Suprapubic skin (tissue), 4 donors: ENCODE data around the gene PCBP3. TPM values are rescaled to one million over a fixed set of nuclear protein-coding genes. Genes with fewer than 3 reads are reported as not detected.

ENCODE experiments used
- DNase-seq, 2 donors: peaks; one replicate each; pipeline ENCODE4 v3.0.0-alpha.2; 2019; ENCODE audit warnings: low spot score in 2 of 2
- H3K27ac ChIP-seq: fragments of 200-600 bp; sonication (generic); one replicate; pipeline ENCODE4 v1.5.1; 2019
- H3K27me3 ChIP-seq: fragments of 200-600 bp; sonication (generic); one replicate; pipeline ENCODE4 v1.5.1; 2019
- H3K36me3 ChIP-seq: fragments of 200-600 bp; sonication (generic); one replicate; pipeline ENCODE4 v1.5.1; 2019
- H3K4me1 ChIP-seq: fragments of 200-600 bp; sonication (generic); one replicate; pipeline ENCODE4 v1.5.1; 2019
- H3K4me3 ChIP-seq: fragments of 200-600 bp; sonication (generic); one replicate; pipeline ENCODE4 v1.5.1; 2019; ENCODE audit warnings: mild to moderate bottlenecking
- H3K9me3 ChIP-seq: fragments of 200-600 bp; sonication (generic); one replicate; pipeline ENCODE4 v1.5.1; 2019
- EP300 ChIP-seq: sonication (generic); formaldehyde crosslinking; IDR thresholded peaks from one replicate; pipeline ENCODE4 v1.6.1; 2017; ENCODE audit warnings: antibody characterized with exemption
- POLR2A ChIP-seq, 2 donors: fragments of 450-650 bp; IDR thresholded peaks; one replicate each; pipeline ENCODE4 v1.6.1; 2017; ENCODE audit warnings: antibody characterized with exemption in 2 of 2, mild to moderate bottlenecking in 2 of 2, moderate library complexity in 2 of 2
- POLR2AphosphoS5 ChIP-seq, 3 donors: sonication (generic); formaldehyde crosslinking; IDR thresholded peaks; one replicate each; pipeline ENCODE4 v1.6.1; 2017; ENCODE audit warnings: antibody characterized with exemption in 3 of 3
- WGBS: methylation state at CpG from one replicate; pipeline ENCODE4 v1.1.5; 2018; 5-methylcytosine and 5-hydroxymethylcytosine counted together
- total RNA-seq, 4 donors: library from RNA; depleted of rRNA; stranded (reverse); fragments of >200 nt; gene quantifications; one replicate each; pipeline ENCODE4 v1.1.0, GENCODE V29; 2016
- TF ChIP-seq, protein P1 (sequence below), 2 donors: fragments of 200-600 bp in 1 of 2; fragments of 450-650 bp in 1 of 2; sonication (generic) in 1 of 2; IDR thresholded peaks; one replicate each; pipeline ENCODE4 v1.5.1; 2016 to 2019; ENCODE audit warnings: antibody characterized with exemption in 2 of 2, mild to moderate bottlenecking in 1 of 2, moderate library complexity in 1 of 2

PCBP3 gene
- total RNA-seq, 4 donors from 2014 or later = 0.97 to 7.3 (median 2.7) TPM

DNA sequence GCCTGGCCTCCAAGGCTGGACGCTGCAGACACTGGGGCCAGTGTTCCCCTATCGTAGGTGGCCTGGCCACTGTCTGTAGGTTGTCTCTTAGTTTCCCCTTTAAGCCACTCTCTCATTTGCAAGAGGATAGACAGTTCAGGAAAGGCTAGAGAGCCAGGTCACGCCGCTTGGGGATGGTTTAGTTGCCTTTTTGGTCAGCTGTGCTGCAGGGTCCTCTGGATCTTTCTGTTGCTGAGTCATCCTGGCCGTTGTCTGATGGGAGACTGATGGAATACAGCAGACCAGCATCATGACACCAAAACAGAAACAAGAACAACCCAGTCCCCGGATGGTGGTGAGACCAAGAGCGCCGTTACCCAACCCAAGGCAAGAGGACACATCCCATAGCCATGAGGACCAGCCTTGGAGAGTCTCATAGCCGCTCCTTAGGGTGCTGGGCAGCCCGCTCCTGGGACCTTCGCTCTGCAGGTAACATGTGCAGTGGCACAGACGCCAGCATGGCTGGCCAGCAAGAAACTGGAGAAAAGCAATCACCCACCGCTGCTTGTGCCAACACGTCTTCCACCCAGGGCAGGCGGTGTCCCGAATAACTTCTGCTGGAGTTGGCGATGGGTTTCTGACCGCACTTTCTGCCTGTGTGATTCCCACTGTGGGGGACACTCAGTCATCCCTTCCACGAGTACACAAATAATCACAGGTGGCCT, 258.9 kb downstream of the PCBP3 start:
- no peak for DNase-seq
- Histone ChIP-seq H3K4me3 (no peak overlapping the region), H3K4me1 (no peaks in the 10 kb centered on the region), H3K27me3 (no peaks in the 10 kb centered on the region), H3K27ac (no peak overlapping the region), H3K9me3 (no peaks in the 10 kb centered on the region), H3K36me3 (peaks cover 2% of the 10 kb centered on the region)
- WGBS = 95% methylated on average over 13 of the region's 19 CpGs
- no peak for TF ChIP-seq EP300
- no peak for TF ChIP-seq POLR2A (IDR thresholded peaks at IDR 0.05)
- TF ChIP-seq, protein P1, sequence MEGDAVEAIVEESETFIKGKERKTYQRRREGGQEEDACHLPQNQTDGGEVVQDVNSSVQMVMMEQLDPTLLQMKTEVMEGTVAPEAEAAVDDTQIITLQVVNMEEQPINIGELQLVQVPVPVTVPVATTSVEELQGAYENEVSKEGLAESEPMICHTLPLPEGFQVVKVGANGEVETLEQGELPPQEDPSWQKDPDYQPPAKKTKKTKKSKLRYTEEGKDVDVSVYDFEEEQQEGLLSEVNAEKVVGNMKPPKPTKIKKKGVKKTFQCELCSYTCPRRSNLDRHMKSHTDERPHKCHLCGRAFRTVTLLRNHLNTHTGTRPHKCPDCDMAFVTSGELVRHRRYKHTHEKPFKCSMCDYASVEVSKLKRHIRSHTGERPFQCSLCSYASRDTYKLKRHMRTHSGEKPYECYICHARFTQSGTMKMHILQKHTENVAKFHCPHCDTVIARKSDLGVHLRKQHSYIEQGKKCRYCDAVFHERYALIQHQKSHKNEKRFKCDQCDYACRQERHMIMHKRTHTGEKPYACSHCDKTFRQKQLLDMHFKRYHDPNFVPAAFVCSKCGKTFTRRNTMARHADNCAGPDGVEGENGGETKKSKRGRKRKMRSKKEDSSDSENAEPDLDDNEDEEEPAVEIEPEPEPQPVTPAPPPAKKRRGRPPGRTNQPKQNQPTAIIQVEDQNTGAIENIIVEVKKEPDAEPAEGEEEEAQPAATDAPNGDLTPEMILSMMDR (IDR thresholded peaks at IDR 0.05) = no peak
- no peak for TF ChIP-seq POLR2AphosphoS5 (IDR thresholded peaks at IDR 0.05)

DNA sequence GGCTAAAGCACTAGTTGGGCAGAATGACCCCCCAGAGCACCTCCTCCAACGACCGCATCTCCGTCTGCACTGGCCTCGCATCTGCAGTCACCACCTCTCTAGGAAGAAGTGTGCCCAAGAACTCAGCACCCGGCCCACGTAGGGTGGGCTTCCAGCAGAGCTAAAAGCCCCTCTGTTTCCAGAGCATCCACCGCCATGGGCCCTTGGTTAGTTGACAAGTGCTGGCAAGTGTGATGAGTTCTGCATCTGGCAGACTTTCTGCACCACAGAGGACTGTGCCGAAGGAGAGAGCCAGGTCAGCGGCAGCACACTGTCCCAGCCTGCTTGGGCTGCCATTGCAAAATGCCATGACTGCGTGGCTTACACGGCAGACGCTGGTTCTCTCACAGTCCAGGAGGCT, 261.7 kb downstream of the PCBP3 start:
- DNase-seq = peak in 1 of 2 donors; percentile 37
- H3K36me3 ChIP-seq = peaks cover 2% of the 10 kb centered on the region
- 90% methylated on average over 9 of the region's 12 CpGs for WGBS
- H3K9me3 ChIP-seq = no peaks in the 10 kb centered on the region
- no peak overlapping the region for H3K4me3 ChIP-seq
- TF ChIP-seq EP300 = no peak
- TF ChIP-seq POLR2AphosphoS5 (IDR thresholded peaks at IDR 0.05) = no peak
- TF ChIP-seq POLR2A (IDR thresholded peaks at IDR 0.05) = no peak
- TF ChIP-seq, protein P1 (IDR thresholded peaks at IDR 0.05) = no peak
- H3K27me3 ChIP-seq = no peaks in the 10 kb centered on the region
- no peak overlapping the region for H3K27ac ChIP-seq
- H3K4me1 ChIP-seq = no peaks in the 10 kb centered on the region

DNA sequence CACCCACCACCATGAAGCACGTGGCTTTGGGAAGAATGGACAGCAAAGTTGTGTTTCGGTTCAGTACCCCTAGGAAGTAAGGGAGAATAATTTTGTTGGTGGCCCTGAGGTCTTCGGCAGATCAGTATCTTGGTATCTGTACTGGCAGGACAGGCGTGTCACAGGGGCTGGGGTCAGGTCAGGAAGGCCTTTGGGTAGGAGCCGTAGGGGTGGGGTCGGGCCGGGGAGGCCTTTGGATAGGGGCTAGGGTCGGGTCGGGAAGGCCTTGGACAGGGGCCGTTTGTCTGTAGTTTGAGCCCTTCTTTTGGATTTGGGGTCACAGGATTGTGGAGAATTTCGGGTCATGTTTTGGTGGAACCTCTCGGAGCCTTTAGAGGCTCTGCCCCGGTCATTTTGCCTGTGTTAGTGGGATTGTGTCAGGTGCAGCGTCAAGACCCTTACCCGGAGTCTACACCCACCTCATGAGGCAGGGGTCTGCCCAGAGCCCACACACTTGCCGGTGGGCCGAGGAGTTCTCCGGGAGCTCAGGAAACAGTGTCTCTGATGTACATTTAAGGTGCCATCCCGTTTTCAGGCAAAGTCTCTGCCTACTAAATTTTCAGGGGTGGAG, 262.8 kb downstream of the PCBP3 start:
- WGBS = 91% methylated on average over 18 of the region's 19 CpGs
- Histone ChIP-seq H3K36me3 (peaks cover 2% of the 10 kb centered on the region), H3K4me3 (no peak overlapping the region), H3K9me3 (no peaks in the 10 kb centered on the region), H3K27ac (no peak overlapping the region), H3K27me3 (no peaks in the 10 kb centered on the region), H3K4me1 (no peaks in the 10 kb centered on the region)
- no peak for TF ChIP-seq EP300
- TF ChIP-seq, protein P1 (IDR thresholded peaks at IDR 0.05) = no peak
- TF ChIP-seq POLR2AphosphoS5 (IDR thresholded peaks at IDR 0.05) = no peak
- no peak for TF ChIP-seq POLR2A (IDR thresholded peaks at IDR 0.05)
- peak in 1 of 2 donors; percentile 37 for DNase-seq

DNA sequence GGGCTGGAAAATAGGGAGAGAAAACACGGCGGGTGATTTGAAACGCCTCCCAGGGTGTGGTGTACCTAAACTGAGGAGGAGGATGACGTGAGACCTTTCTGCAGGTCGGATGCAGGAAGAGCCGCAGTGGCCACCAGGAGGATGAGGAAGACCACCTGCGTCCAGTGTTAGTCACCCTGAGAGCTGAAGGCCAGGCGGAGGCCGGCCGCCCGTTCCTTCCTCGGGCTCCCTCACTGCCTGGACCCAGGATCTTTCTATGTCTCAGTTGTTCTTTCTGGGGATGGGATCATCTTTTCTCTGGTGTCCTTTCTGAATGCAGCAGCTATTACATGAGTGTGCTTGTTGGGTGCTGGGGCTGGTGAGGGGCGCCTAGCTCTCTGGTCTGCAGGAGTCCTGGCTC, 263.3 kb downstream of the PCBP3 start:
- Histone ChIP-seq H3K27ac (no peak overlapping the region), H3K4me3 (no peak overlapping the region), H3K9me3 (no peaks in the 10 kb centered on the region), H3K4me1 (no peaks in the 10 kb centered on the region), H3K27me3 (no peaks in the 10 kb centered on the region), H3K36me3 (peaks cover 2% of the 10 kb centered on the region)
- DNase-seq = no peak
- WGBS = 89% methylated on average over 13 of the region's 13 CpGs
- TF ChIP-seq EP300 (no peak), POLR2AphosphoS5 (IDR thresholded peaks at IDR 0.05) (no peak), POLR2A (IDR thresholded peaks at IDR 0.05) (no peak)
- TF ChIP-seq, protein P1 (IDR thresholded peaks at IDR 0.05) = no peak

DNA sequence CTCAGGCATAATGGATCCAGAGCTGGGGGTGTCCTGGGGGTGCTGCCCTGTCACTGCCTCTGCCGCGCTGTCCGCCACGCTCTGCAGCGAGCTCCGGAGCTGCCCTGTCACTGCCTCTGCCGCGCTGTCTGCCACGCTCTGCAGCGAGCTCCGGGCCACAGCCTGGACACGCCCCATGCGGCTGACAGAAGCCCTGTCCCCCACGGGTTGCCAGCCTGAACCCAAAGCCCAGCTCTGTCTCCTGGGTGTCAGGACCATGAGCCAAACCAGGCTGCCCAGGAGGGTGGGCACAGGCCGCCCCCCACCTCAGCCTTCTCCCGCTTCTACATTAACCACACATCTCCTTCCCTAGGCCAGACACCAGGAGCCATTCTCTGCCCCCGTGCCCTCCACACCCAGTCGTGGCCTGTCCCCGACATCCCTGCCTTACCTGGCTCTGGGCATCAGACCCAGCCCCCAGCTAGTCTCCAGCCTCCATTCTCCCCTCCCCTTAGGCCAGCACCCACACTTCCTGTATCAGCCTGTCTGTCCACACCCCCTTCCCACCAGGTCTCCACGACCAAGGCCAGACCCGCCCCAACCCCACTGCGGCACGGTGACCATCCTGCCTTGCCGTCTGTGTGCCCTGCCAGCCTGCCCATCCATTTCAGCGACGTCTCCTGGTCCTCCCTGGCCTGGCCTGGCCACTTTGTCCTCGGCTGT, 265.2 kb downstream of the PCBP3 start:
- no peaks in the 10 kb centered on the region for H3K36me3 ChIP-seq
- no peaks in the 10 kb centered on the region for H3K27me3 ChIP-seq
- TF ChIP-seq POLR2A (IDR thresholded peaks at IDR 0.05) (no peak), POLR2AphosphoS5 (IDR thresholded peaks at IDR 0.05) (no peak), EP300 (no peak)
- TF ChIP-seq, protein P1 (IDR thresholded peaks at IDR 0.05) = no peak
- H3K27ac ChIP-seq = no peak overlapping the region
- no peak overlapping the region for H3K4me3 ChIP-seq
- no peak for DNase-seq
- no peaks in the 10 kb centered on the region for H3K9me3 ChIP-seq
- 83% methylated on average over 15 of the region's 27 CpGs for WGBS
- H3K4me1 ChIP-seq = no peaks in the 10 kb centered on the region
